Liver (tissue), 3 donors: ENCODE results near the gene SYNPR.
"Not testable (repeated sequence)": the region's sequence is repeated elsewhere in the genome, so short reads cannot be mapped to it uniquely, and the experiment has no call there.

Source experiments
- FOXA1 ChIP-seq: IDR thresholded peaks from 2 replicates; pipeline ENCODE4 v1.6.1; 2016; ENCODE audit warnings: antibody characterized with exemption
- HNF4G ChIP-seq: IDR thresholded peaks from 2 replicates; pipeline ENCODE4 v1.6.1; 2016; ENCODE audit warnings: antibody characterized with exemption
- RAD21 ChIP-seq, 2 donors: IDR thresholded peaks; 2 replicates each; pipeline ENCODE4 v1.6.1; 2016; ENCODE audit warnings: antibody characterized with exemption in 2 of 2, mild to moderate bottlenecking in 2 of 2
- REST ChIP-seq: IDR thresholded peaks from 2 replicates; pipeline ENCODE4 v1.6.1; 2016; ENCODE audit warnings: antibody characterized with exemption, mild to moderate bottlenecking
- RXRA ChIP-seq, 2 donors: IDR thresholded peaks; 2 replicates each; pipeline ENCODE4 v1.6.1; 2017 to 2018; ENCODE audit warnings: antibody characterized with exemption in 2 of 2, mild to moderate bottlenecking in 1 of 2
- TAF1 ChIP-seq: conservative IDR thresholded peaks from 2 replicates; pipeline ENCODE4 v1.6.1; 2016; ENCODE audit warnings: antibody characterized with exemption, mild to moderate bottlenecking
- TF ChIP-seq, protein P1 (sequence below): fragments of 150-350 bp; IDR thresholded peaks from 2 replicates; pipeline ENCODE4 v1.5.1; 2017; ENCODE audit warnings: improper control_type of control experiment, low read depth, low read length; ENCODE audit not compliant: missing input control
- TF ChIP-seq, protein P2 (sequence below): IDR thresholded peaks from 2 replicates; pipeline ENCODE4 v1.6.1; 2016; ENCODE audit warnings: antibody characterized with exemption
- donor health status: healthy.
- donor health status: healthy.

DNA sequence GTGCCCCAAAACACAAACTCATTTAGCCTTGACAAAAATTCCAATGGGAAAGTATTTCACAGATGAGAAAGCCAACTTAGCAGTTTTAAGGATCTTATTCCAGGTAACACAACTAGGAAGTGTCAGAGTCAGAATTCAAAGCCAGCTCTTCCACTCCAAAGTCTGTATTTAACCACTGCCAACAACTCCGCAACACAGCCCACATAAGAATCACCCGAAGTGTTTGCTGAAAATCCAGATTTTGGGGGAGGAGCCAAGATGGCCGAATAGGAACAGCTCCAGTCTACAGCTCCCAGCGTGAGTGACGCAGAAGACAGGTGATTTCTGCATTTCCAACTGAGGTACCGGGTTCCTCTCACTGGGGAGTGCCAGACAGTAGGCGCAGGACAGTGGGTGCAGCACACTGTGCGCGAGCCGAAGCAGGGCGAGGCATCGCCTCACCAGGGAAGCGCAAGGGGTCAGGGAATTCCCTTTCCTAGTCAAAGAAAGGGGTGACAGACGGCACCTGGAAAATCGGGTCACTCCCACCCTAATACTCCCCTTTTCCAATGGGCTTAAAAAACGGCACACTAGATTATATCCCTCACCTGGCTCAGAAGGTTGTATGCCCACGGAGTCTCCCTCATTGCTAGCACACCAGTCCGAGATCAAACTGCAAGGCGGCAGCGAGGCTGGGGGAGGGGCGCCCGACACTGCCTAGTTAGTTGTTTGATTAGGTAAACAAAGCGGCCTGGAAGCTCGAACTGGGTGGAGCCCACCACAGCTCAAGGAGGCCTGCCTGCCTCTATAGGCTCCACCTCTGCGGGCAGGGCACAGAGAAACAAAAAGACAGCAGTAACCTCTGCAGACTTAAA, 367.0 kb downstream of the SYNPR start:
- TF ChIP-seq, protein P1, sequence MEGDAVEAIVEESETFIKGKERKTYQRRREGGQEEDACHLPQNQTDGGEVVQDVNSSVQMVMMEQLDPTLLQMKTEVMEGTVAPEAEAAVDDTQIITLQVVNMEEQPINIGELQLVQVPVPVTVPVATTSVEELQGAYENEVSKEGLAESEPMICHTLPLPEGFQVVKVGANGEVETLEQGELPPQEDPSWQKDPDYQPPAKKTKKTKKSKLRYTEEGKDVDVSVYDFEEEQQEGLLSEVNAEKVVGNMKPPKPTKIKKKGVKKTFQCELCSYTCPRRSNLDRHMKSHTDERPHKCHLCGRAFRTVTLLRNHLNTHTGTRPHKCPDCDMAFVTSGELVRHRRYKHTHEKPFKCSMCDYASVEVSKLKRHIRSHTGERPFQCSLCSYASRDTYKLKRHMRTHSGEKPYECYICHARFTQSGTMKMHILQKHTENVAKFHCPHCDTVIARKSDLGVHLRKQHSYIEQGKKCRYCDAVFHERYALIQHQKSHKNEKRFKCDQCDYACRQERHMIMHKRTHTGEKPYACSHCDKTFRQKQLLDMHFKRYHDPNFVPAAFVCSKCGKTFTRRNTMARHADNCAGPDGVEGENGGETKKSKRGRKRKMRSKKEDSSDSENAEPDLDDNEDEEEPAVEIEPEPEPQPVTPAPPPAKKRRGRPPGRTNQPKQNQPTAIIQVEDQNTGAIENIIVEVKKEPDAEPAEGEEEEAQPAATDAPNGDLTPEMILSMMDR, result not testable (repeated sequence)
- not testable (repeated sequence) for TF ChIP-seq TAF1; RAD21 (IDR thresholded peaks at IDR 0.05); REST; HNF4G; FOXA1; RXRA (IDR thresholded peaks at IDR 0.05)
- TF ChIP-seq, protein P2, sequence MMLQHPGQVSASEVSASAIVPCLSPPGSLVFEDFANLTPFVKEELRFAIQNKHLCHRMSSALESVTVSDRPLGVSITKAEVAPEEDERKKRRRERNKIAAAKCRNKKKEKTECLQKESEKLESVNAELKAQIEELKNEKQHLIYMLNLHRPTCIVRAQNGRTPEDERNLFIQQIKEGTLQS, result not testable (repeated sequence)
